ENCODE data around the gene STAM2. TPM values are rescaled to one million over a fixed set of nuclear protein-coding genes. Genes with fewer than 3 reads are reported as not detected.
"Not testable (repeated sequence)": the region's sequence is repeated elsewhere in the genome, so short reads cannot be mapped to it uniquely, and the experiment has no call there.

STAM2 gene
- polyA plus RNA-seq, 2 of the 4 experiments (the other 2 are of a cell fraction), result 13.8 to 34.5 TPM

GRCh38 chr2:152165306-152165705, 10.3 kb downstream of the STAM2 start:
- ATAC-seq (no peak), FAIRE-seq (no peak), DNase-seq (ENCODE audit: low read depth in 1 of 2, low spot score in 1 of 2) (no peak)
- Histone ChIP-seq H3K9me3 (no peaks in the 10 kb centered on the region), H3K4me3 (no peak overlapping the region), H3K4me2 (no peak overlapping the region), H3K27ac (no peak overlapping the region), H3K4me1 (peaks cover 46% of the 10 kb centered on the region)
- TF ChIP-seq TFCP2L1 (CRISPR knock-in tag; IDR thresholded peaks at IDR 0.05) (no peak), ZNF302 (CRISPR knock-in tag; IDR thresholded peaks at IDR 0.05) (no peak), ESRRA (IDR thresholded peaks at IDR 0.05; ENCODE audit: borderline replicate concordance, low read length) (no peak), FOSL2 (IDR thresholded peaks at IDR 0.05) (no peak), FOSL2 (CRISPR knock-in tag; IDR thresholded peaks at IDR 0.05) (no peak), HDAC2 (IDR thresholded peaks at IDR 0.05) (no peak), MYC (IDR thresholded peaks at IDR 0.05; ENCODE audit: borderline replicate concordance, low read length) (no peak), PHF8 (IDR thresholded peaks at IDR 0.05; ENCODE audit: borderline replicate concordance, low read depth) (no peak), RARB (CRISPR knock-in tag; IDR thresholded peaks at IDR 0.05) (no peak), REST (IDR thresholded peaks at IDR 0.05) (no peak), SMC3 (IDR thresholded peaks at IDR 0.05) (no peak), HEYL (CRISPR knock-in tag; IDR thresholded peaks at IDR 0.05) (no peak), NR3C1 (IDR thresholded peaks at IDR 0.05) (no peak), CBX8 (IDR thresholded peaks at IDR 0.05) (no peak), POLR2A (IDR thresholded peaks at IDR 0.05; ENCODE audit: low read length) (no peak), EHF (CRISPR knock-in tag; IDR thresholded peaks at IDR 0.05) (no peak), NFE2L2 (conservative IDR thresholded peaks at IDR 0.05; ENCODE audit: low read length) (no peak), RAD21 (conservative IDR thresholded peaks at IDR 0.05 in 1 of 2, IDR thresholded peaks at IDR 0.05 in 1 of 2) (no peak)
- POLR2A ChIA-PET, result no interaction called here
- WGBS (ENCODE audit: missing lambda C conversion rate), result 93% methylated on average over 7 of the region's 7 CpGs
- CTCF ChIA-PET, result no interaction called here

GRCh38 chr2:152163669-152164068, 11.9 kb downstream of the STAM2 start:
- H3K4me3 ChIP-seq; POLR2A ChIA-PET; ATAC-seq; DNase-seq (ENCODE audit: low read depth in 1 of 2, low spot score in 1 of 2); FAIRE-seq; H3K27ac ChIP-seq; H3K9me3 ChIP-seq; H3K4me2 ChIP-seq: not testable (repeated sequence)
- peaks cover 34% of the 10 kb centered on the region for H3K4me1 ChIP-seq
- CTCF ChIA-PET, result interaction anchor here (1.3 kb wide), 1 partner anchor 165 kb away, joined by 4 read pairs; no protein-coding TSS in a partner anchor
- WGBS (ENCODE audit: missing lambda C conversion rate), result 84% methylated on average over 5 of the region's 5 CpGs

- ChIA-PET CTCF (interaction anchor here (0.6 to 1.3 kb wide), 2 partner anchors 164 to 1386 kb away, joined by 3 to 4 read pairs; no protein-coding TSS in a partner anchor), POLR2A (no interaction called here)
- no peak for DNase-seq (ENCODE audit: low read depth in 1 of 2, low spot score in 1 of 2)
- no peak overlapping the region for H3K4me2 ChIP-seq
- H3K4me3 ChIP-seq, result no peak overlapping the region
- 0 out of 3 replicates have a peak, but pooled peaks cover 3% of the 10 kb centered on the region for H3K9me3 ChIP-seq
- no peak for FAIRE-seq
- ATAC-seq, result no peak
- no peak overlapping the region for H3K27ac ChIP-seq
- no peak for TF ChIP-seq FOXS1 (CRISPR knock-in tag; IDR thresholded peaks at IDR 0.05)
- no peak for TF ChIP-seq MAZ (IDR thresholded peaks at IDR 0.05; ENCODE audit: borderline replicate concordance, low read depth, low read length)
- TF ChIP-seq CEBPB (IDR thresholded peaks at IDR 0.05), result no peak
- no peak for TF ChIP-seq JUN (IDR thresholded peaks at IDR 0.05)
- TF ChIP-seq CBX8 (IDR thresholded peaks at IDR 0.05), result no peak
- no peak for TF ChIP-seq JUNB (IDR thresholded peaks at IDR 0.05)
- no peak for TF ChIP-seq GATA3 (IDR thresholded peaks at IDR 0.05; ENCODE audit: borderline replicate concordance)
- TF ChIP-seq POLR2AphosphoS2 (conservative IDR thresholded peaks at IDR 0.05; ENCODE audit: low read length), result no peak
- WGBS (ENCODE audit: missing lambda C conversion rate), result 96% methylated on average over 3 of the region's 3 CpGs
- H3K4me1 ChIP-seq, result peaks cover 21% of the 10 kb centered on the region
Observed at GRCh38 chr2:152162141-152162540, 13.4 kb downstream of the STAM2 start.
